GM12878 (cell line): ENCODE measurements around the gene HCK. TPM values are rescaled to one million over a fixed set of nuclear protein-coding genes. Genes with fewer than 3 reads are reported as not detected.

Experiments used
- ATAC-seq: fragments of 200-7000 bp; cut with Tn5 transposase; 3 replicates; pipeline ENCODE4 v1.9.1; 2020; ENCODE audit warnings: mild to moderate bottlenecking, moderate library complexity
- BruUV-seq: library from RNA; stranded (reverse); fragments of 400-500 nt; replicated peaks from 2 replicates; lab custom pipeline; 2021; lab: Mats Ljungman, UMichigan
- CTCF ChIA-PET: fragments of 300-600 bp; sonication (Branson Sonifier 250); formaldehyde crosslinking; extraction: SDS; loops from one replicate; lab custom pipeline; 2021; ENCODE audit warnings: inconsistent platforms; lab: Yijun Ruan, JAX
- POLR2A ChIA-PET: fragments of 350-600 bp; formaldehyde crosslinking; extraction: SDS; loops from one replicate; lab custom pipeline; 2021; ENCODE audit warnings: inconsistent platforms; lab: Charles Lee
- RAD21 ChIA-PET: fragments of 300-600 bp; sonication (Branson Sonifier 250); formaldehyde crosslinking; loops from one replicate; lab custom pipeline; 2023; ENCODE audit warnings: antibody characterized with exemption; ENCODE audit not compliant: unreplicated experiment; lab: Charles Lee
- SMC1A ChIA-PET: fragments of 300-600 bp; sonication (Branson Sonifier 250); formaldehyde crosslinking; loops from one replicate; lab custom pipeline; 2023; ENCODE audit not compliant: unreplicated experiment, uncharacterized antibody; lab: Charles Lee
- DNase-seq: peaks from one replicate; pipeline ENCODE4 v3.0.0-alpha.2; 2011; ENCODE audit warnings: low read depth, low spot score
- FAIRE-seq: peaks from 3 replicates; lab custom pipeline; 2011; peaks lifted over from hg19 to GRCh38; lab: Jason Lieb, UNC
- H2AFZ ChIP-seq: 2 replicates; pipeline ENCODE4 v1.6.0; 2011; ENCODE audit warnings: low read depth, low read length, control low read depth; ENCODE audit not compliant: control insufficient read depth
- H3K27ac ChIP-seq: 2 replicates; pipeline ENCODE4 v1.5.1; 2011; ENCODE audit warnings: control low read depth; ENCODE audit not compliant: control insufficient read depth, insufficient read depth
- H3K27me3 ChIP-seq, 2 experiments: replicated peaks in 1 of 2; 2 replicates each; pipeline versions ENCODE4 v1.6.0 to v1.6.1; 2011; ENCODE audit warnings: low read length in 1 of 2; ENCODE audit not compliant: control insufficient read depth in 2 of 2, insufficient read depth in 2 of 2
- H3K36me3 ChIP-seq, 2 experiments: 2 replicates each; pipeline ENCODE4 v1.5.1; 2011; ENCODE audit warnings: low read length in 1 of 2; ENCODE audit not compliant: control insufficient read depth in 2 of 2, insufficient read depth in 2 of 2
- H3K4me1 ChIP-seq: 2 replicates; pipeline ENCODE4 v1.6.1; 2011; ENCODE audit warnings: mild to moderate bottlenecking, low read length, moderate library complexity, mixed read lengths; ENCODE audit not compliant: control insufficient read depth, insufficient read depth
- H3K4me2 ChIP-seq: 2 replicates; pipeline ENCODE4 v1.6.0; 2011; ENCODE audit warnings: control low read depth; ENCODE audit not compliant: control insufficient read depth, insufficient read depth
- H3K4me3 ChIP-seq: fragments of 200-600 bp; sonication (generic); 2 replicates; pipeline ENCODE4 v1.5.1; 2016
- H3K79me2 ChIP-seq: 2 replicates; pipeline ENCODE4 v1.6.0; 2011; ENCODE audit warnings: low read length; ENCODE audit not compliant: control insufficient read depth, insufficient read depth
- H3K9ac ChIP-seq: 2 replicates; pipeline ENCODE4 v1.8.0; 2011; ENCODE audit warnings: low read length, control low read depth, mixed read lengths; ENCODE audit not compliant: control insufficient read depth, insufficient read depth
- H3K9me3 ChIP-seq: replicated peaks from 3 replicates; pipeline ENCODE4 v1.5.1; 2011; ENCODE audit warnings: mild to moderate bottlenecking, low read length; ENCODE audit not compliant: control insufficient read depth, insufficient read depth
- H4K20me1 ChIP-seq: 2 replicates; pipeline ENCODE4 v1.6.0; 2011; ENCODE audit not compliant: control insufficient read depth, insufficient read depth
- BRCA1 ChIP-seq: IDR thresholded peaks from 2 replicates; pipeline ENCODE4 v1.6.1; 2011; ENCODE audit warnings: low read depth, low read length, improper control_type of control experiment
- RB1 ChIP-seq: fragments of 450-650 bp; formaldehyde crosslinking; IDR thresholded peaks from 2 replicates; pipeline ENCODE4 v1.6.1; 2017; ENCODE audit warnings: mild to moderate bottlenecking, borderline replicate concordance
- RFX5 ChIP-seq: IDR thresholded peaks from 2 replicates; pipeline ENCODE4 v1.6.1; 2011; ENCODE audit warnings: low read depth, low read length, improper control_type of control experiment
- SREBF2 ChIP-seq: IDR thresholded peaks from 2 replicates; pipeline ENCODE4 v1.6.1; 2012; ENCODE audit warnings: mild to moderate bottlenecking, low read length
- SUZ12 ChIP-seq: fragments of 200-600 bp; sonication (generic); IDR thresholded peaks from one replicate; pipeline ENCODE4 v1.6.1; 2018; ENCODE audit warnings: antibody characterized with exemption, mild to moderate bottlenecking; ENCODE audit not compliant: unreplicated experiment
- ZNF24 ChIP-seq: fragments of 450-650 bp; IDR thresholded peaks from 2 replicates; pipeline ENCODE4 v1.6.1; 2017; ENCODE audit warnings: antibody characterized with exemption, mild to moderate bottlenecking
- WGBS: methylation state at CpG from one replicate; pipeline ENCODE4 v1.1.6; 2016; ENCODE audit warnings: low lambda C conversion rate; ENCODE audit not compliant: insufficient replicate concordance, insufficient coverage; ENCODE audit errors: missing lambda C conversion rate; 5-methylcytosine and 5-hydroxymethylcytosine counted together
- in situ Hi-C: fragments of 300-500 bp; cut with MboI; formaldehyde crosslinking; loops from 9 replicates; pipeline ENCODE4 v1.14.3; 2018; ENCODE audit warnings: mixed read lengths
- intact Hi-C: fragments of 100-400 bp; cut with micrococcal nuclease; formaldehyde crosslinking; loops from one replicate; pipeline ENCODE4 v1.14.2; 2022; ENCODE audit not compliant: unreplicated experiment
- polyA plus RNA-seq, 11 experiments: library from polyadenylated mRNA; depleted of rRNA in 4 of 11; unstranded in 6 of 11; stranded (reverse) in 5 of 11; fragments of >200 nt; fragmentation: Nextera tagmentation in 4 of 11; fragmentation: Illumina TruSeq in 1 of 11; extraction: Ambion mirVana in 4 of 11; extraction: Trizol in 1 of 11; gene quantifications; 1 replicate in 1 of 11; 2 replicates in 10 of 11; pipeline versions ENCODE4 v1.2.1 to v1.2.3, GENCODE V29; 2011 to 2016; ENCODE audit warnings: inconsistent platforms in 2 of 11, missing spikeins in 2 of 11, low read depth in 1 of 11
- total RNA-seq, 4 experiments: library from RNA; depleted of rRNA in 3 of 4; stranded (reverse); fragments of >200 nt in 3 of 4; fragmentation: Illumina TruSeq in 1 of 4; extraction: Trizol in 1 of 4; gene quantifications; 2 replicates each; pipeline versions ENCODE4 v1.2.1 to v1.2.3, GENCODE V29; 2013 to 2021
- TF ChIP-seq, protein P1 (sequence below), 3 experiments: IDR thresholded peaks in 2 of 3; conservative IDR thresholded peaks in 1 of 3; 2 replicates each; pipeline ENCODE4 v1.5.1; 2011; ENCODE audit warnings: low read depth in 3 of 3, low read length in 3 of 3, mild to moderate bottlenecking in 3 of 3, control low read depth in 2 of 3, moderate library complexity in 2 of 3, inconsistent platforms in 1 of 3, mixed read lengths in 1 of 3; ENCODE audit not compliant: control insufficient read depth in 2 of 3, insufficient read depth in 1 of 3; ENCODE audit errors: extremely low read depth in 1 of 3
- TF ChIP-seq, protein P2 (sequence below): fragments of 450-650 bp; IDR thresholded peaks from 2 replicates; pipeline ENCODE4 v1.6.1; 2018; ENCODE audit warnings: borderline replicate concordance, mild to moderate bottlenecking; ENCODE audit not compliant: partially characterized antibody
- TF ChIP-seq, protein P3 (sequence below): IDR thresholded peaks from 2 replicates; pipeline ENCODE4 v1.6.1; 2012; ENCODE audit warnings: low read depth, low read length, improper control_type of control experiment
- TF ChIP-seq, protein P4 (sequence below): fragments of 450-650 bp; conservative IDR thresholded peaks from 2 replicates; pipeline ENCODE4 v1.6.1; 2017; ENCODE audit warnings: mild to moderate bottlenecking, moderate library complexity

The HCK gene
- total and polyA plus RNA-seq, 10 of the 15 experiments (the other 5 are each of a cell fraction or from before 2014, with no cell fraction given), result 1.3 to 30.3 (median 18.5) TPM

DNA sequence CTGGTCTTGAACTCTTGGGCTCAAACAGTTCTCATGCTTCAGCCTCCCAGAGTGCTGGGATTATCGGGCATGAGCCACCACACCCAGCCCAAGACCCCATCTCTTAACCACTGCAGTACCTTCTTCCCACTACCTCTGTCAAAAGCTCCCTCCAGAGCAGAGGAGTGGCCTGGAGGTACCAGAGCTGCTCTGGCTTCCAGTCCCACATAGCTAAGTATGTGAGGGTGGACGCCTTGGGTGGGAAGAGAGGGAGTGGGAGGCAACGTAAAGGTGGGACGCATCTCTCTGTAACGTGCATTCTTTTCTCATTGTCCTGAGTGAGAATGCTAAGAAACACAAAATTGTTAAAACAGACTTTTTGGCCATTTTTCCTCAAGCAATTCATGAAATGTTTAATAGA, 82.0 kb downstream of the HCK start:
- H3K79me2 ChIP-seq, result peaks cover 29% of the 10 kb centered on the region
- intact Hi-C loops, result no loop called here

More for the DNA sequence above, 82.0 kb downstream of the HCK start:
- 95% methylated on average over 5 of the region's 5 CpGs for WGBS
- TF ChIP-seq, protein P1, sequence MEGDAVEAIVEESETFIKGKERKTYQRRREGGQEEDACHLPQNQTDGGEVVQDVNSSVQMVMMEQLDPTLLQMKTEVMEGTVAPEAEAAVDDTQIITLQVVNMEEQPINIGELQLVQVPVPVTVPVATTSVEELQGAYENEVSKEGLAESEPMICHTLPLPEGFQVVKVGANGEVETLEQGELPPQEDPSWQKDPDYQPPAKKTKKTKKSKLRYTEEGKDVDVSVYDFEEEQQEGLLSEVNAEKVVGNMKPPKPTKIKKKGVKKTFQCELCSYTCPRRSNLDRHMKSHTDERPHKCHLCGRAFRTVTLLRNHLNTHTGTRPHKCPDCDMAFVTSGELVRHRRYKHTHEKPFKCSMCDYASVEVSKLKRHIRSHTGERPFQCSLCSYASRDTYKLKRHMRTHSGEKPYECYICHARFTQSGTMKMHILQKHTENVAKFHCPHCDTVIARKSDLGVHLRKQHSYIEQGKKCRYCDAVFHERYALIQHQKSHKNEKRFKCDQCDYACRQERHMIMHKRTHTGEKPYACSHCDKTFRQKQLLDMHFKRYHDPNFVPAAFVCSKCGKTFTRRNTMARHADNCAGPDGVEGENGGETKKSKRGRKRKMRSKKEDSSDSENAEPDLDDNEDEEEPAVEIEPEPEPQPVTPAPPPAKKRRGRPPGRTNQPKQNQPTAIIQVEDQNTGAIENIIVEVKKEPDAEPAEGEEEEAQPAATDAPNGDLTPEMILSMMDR (IDR thresholded peaks at IDR 0.05 in 2 of 3, conservative IDR thresholded peaks at IDR 0.05 in 1 of 3; ENCODE audit: control insufficient read depth in 2 of 3, extremely low read depth in 1 of 3, insufficient read depth in 1 of 3, low read depth in 3 of 3, low read length in 3 of 3), result no peak
- TF ChIP-seq SUZ12 (no peak), SREBF2 (no peak), RB1 (no peak), ZNF24 (no peak), BRCA1 (no peak), RFX5 (no peak)
- TF ChIP-seq, protein P2, sequence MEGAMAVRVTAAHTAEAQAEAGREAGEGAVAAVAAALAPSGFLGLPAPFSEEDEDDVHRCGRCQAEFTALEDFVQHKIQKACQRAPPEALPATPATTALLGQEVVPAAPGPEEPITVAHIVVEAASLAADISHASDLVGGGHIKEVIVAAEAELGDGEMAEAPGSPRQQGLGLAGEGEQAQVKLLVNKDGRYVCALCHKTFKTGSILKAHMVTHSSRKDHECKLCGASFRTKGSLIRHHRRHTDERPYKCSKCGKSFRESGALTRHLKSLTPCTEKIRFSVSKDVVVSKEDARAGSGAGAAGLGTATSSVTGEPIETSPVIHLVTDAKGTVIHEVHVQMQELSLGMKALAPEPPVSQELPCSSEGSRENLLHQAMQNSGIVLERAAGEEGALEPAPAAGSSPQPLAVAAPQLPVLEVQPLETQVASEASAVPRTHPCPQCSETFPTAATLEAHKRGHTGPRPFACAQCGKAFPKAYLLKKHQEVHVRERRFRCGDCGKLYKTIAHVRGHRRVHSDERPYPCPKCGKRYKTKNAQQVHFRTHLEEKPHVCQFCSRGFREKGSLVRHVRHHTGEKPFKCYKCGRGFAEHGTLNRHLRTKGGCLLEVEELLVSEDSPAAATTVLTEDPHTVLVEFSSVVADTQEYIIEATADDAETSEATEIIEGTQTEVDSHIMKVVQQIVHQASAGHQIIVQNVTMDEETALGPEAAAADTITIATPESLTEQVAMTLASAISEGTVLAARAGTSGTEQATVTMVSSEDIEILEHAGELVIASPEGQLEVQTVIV, result no peak
- TF ChIP-seq, protein P3, sequence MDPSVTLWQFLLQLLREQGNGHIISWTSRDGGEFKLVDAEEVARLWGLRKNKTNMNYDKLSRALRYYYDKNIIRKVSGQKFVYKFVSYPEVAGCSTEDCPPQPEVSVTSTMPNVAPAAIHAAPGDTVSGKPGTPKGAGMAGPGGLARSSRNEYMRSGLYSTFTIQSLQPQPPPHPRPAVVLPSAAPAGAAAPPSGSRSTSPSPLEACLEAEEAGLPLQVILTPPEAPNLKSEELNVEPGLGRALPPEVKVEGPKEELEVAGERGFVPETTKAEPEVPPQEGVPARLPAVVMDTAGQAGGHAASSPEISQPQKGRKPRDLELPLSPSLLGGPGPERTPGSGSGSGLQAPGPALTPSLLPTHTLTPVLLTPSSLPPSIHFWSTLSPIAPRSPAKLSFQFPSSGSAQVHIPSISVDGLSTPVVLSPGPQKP, result no peak
- TF ChIP-seq, protein P4, sequence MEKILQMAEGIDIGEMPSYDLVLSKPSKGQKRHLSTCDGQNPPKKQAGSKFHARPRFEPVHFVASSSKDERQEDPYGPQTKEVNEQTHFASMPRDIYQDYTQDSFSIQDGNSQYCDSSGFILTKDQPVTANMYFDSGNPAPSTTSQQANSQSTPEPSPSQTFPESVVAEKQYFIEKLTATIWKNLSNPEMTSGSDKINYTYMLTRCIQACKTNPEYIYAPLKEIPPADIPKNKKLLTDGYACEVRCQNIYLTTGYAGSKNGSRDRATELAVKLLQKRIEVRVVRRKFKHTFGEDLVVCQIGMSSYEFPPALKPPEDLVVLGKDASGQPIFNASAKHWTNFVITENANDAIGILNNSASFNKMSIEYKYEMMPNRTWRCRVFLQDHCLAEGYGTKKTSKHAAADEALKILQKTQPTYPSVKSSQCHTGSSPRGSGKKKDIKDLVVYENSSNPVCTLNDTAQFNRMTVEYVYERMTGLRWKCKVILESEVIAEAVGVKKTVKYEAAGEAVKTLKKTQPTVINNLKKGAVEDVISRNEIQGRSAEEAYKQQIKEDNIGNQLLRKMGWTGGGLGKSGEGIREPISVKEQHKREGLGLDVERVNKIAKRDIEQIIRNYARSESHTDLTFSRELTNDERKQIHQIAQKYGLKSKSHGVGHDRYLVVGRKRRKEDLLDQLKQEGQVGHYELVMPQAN, result no peak
- TF ChIP-seq, all 136 proteins: peak for 0
- H3K9me3 ChIP-seq, result no peaks in the 10 kb centered on the region
- ATAC-seq (no peak), FAIRE-seq (no peak), DNase-seq (no peak)
- CTCF ChIA-PET, result interaction anchor here (0.7 to 1.2 kb wide), 3 partner anchors 48 to 441 kb away, joined by 3 to 6 read pairs (median 4); no protein-coding TSS in a partner anchor
- no peak overlapping the region for H3K4me2 ChIP-seq
- no peaks in the 10 kb centered on the region for H3K27me3 ChIP-seq
- H3K4me3 ChIP-seq, result no peak overlapping the region
- RAD21 ChIA-PET, result no interaction called here
- H3K9ac ChIP-seq, result no peak overlapping the region
- peaks cover 8 to 32% of the 10 kb centered on the region in 2 experiments for H3K36me3 ChIP-seq
- no peaks in the 10 kb centered on the region; the same call in 1 of the 2 replicates for H4K20me1 ChIP-seq
- BruUV-seq, result no TSS peak
- SMC1A ChIA-PET, result interaction anchor here (0.8 to 1.2 kb wide), 3 partner anchors 11 to 219 kb away, joined by 3 read pairs; no protein-coding TSS in a partner anchor
- POLR2A ChIA-PET, result interaction anchor here (0.6 kb wide), 1 partner anchor 29 kb away, joined by 3 read pairs; no protein-coding TSS in a partner anchor
- H3K4me1 ChIP-seq, result peaks cover 20% of the 10 kb centered on the region
- H3K27ac ChIP-seq, result no peak overlapping the region
- in situ Hi-C loops, result no loop called here
- no peak overlapping the region for H2AFZ ChIP-seq
